HL-60 (cell line): ENCODE measurements around the gene FAM184A.

Experiments used
- DNase-seq, 2 experiments: peaks; one replicate each; pipeline ENCODE4 v3.0.0-alpha.2; 2010 to 2020; ENCODE audit warnings: low read depth in 1 of 2, low spot score in 1 of 2
- H3K27ac ChIP-seq: fragments of 250-450 bp; sonication (Bioruptor Pico); replicated peaks from 2 replicates; pipeline ENCODE4 v1.5.1; 2020; ENCODE audit warnings: mild to moderate bottlenecking, moderate library complexity
- H3K27me3 ChIP-seq: fragments of 250-450 bp; sonication (Bioruptor Pico); 2 replicates; pipeline ENCODE4 v1.5.1; 2021; ENCODE audit warnings: mild to moderate bottlenecking, moderate library complexity; ENCODE audit not compliant: insufficient read depth, poor library complexity, severe bottlenecking
- H3K4me3 ChIP-seq: replicated peaks from 2 replicates; pipeline ENCODE4 v1.5.1; 2011; ENCODE audit warnings: mild to moderate bottlenecking, control low read depth, low read length; ENCODE audit not compliant: insufficient read depth
- CTCF ChIP-seq: IDR thresholded peaks from one replicate; pipeline ENCODE4 v1.5.1; 2011; ENCODE audit warnings: low read length, control low read depth, inconsistent platforms; ENCODE audit not compliant: insufficient read depth
- GABPA ChIP-seq: IDR thresholded peaks from 2 replicates; pipeline ENCODE4 v1.6.1; 2012; ENCODE audit warnings: low read depth
- POLR2AphosphoS5 ChIP-seq: IDR thresholded peaks from 2 replicates; pipeline ENCODE4 v1.6.1; 2012; ENCODE audit warnings: low read depth
- REST ChIP-seq: IDR thresholded peaks from 2 replicates; pipeline ENCODE4 v1.6.1; 2012; ENCODE audit warnings: low read depth; ENCODE audit not compliant: insufficient replicate concordance
- SPI1 ChIP-seq: IDR thresholded peaks from 2 replicates; pipeline ENCODE4 v1.6.1; 2012; ENCODE audit warnings: low read depth, mild to moderate bottlenecking, borderline replicate concordance

The FAM184A gene

GRCh38 chr6:119109654-119110325, 31.3 kb upstream of the FAM184A start:
- Histone ChIP-seq H3K27ac (no peak overlapping the region), H3K4me3 (no peak overlapping the region), H3K27me3 (no peaks in the 10 kb centered on the region)
- TF ChIP-seq SPI1: no peak
- no peak for TF ChIP-seq GABPA
- TF ChIP-seq POLR2AphosphoS5: no peak
- no peak for TF ChIP-seq CTCF
- no peak for TF ChIP-seq REST
- DNase-seq: no peak

- H3K4me3 ChIP-seq: no peak overlapping the region
- no peak overlapping the region for H3K27ac ChIP-seq
- TF ChIP-seq SPI1 (no peak), POLR2AphosphoS5 (no peak), CTCF (no peak), GABPA (no peak), REST (no peak)
- DNase-seq: no peak
- no peaks in the 10 kb centered on the region for H3K27me3 ChIP-seq
Measured at GRCh38 chr6:119108076-119108475, 29.6 kb upstream of the FAM184A start.

DNA sequence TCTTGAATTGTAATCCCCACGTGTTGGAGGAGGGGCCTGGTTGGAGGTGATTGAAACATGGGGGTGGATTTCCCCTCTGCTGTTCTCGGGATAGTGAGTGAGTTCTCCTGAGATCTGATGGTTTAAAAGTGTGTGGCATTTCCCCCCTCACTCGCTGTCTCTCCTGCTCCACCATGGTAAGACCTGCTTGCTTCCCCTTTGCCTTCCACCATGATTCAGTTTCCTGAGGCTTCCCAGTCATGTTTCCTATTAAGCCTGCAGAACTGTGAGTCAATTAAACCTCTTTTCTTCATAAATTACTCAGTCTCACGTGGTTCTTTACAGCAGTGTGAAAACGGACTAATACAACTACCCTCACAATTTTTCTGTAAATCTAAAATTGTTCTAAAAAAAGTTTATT, 26.8 kb upstream of the FAM184A start:
- TF ChIP-seq CTCF: no peak
- no peak for TF ChIP-seq SPI1
- TF ChIP-seq GABPA: no peak
- no peak for TF ChIP-seq POLR2AphosphoS5
- TF ChIP-seq REST: no peak

More for the DNA sequence above, 26.8 kb upstream of the FAM184A start:
- Histone ChIP-seq H3K4me3 (no peak overlapping the region), H3K27ac (no peak overlapping the region), H3K27me3 (no peaks in the 10 kb centered on the region)
- no peak for DNase-seq
